ENCODE data around the gene PITPNC1. TPM values are rescaled to one million over a fixed set of nuclear protein-coding genes. Genes with fewer than 3 reads are reported as not detected.

Gene PITPNC1
- total RNA-seq, 1 experiment from 2014 or later, result 23.1 TPM

DNA sequence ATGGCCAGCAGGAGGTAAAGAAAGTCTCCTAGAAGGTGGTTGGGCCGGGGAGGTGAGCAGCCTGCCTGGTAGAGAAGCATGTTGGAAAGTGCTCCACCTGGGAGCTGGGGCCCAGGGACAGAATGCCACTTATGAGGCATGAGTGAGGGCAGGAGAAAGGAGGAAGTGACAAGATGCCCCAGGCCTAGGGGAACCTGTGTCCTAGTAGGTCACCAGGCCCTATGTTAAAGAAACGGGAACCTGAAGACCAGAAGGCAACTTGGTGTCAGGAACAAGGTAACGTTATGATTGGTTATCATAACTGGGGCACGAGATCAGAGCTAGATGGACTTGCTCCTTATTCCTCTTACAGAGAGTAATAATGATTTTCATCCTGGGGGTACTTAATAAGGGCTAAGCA is 34.3 kb downstream of the PITPNC1 start:
- no TSS peak for BruUV-seq (replicated peaks)
- Histone ChIP-seq H3K9ac (ENCODE audit: low read length) (no peak overlapping the region), H3K27me3 (ENCODE audit: low read length) (no peaks in the 10 kb centered on the region), H3F3A (ENCODE audit: low read length, unreplicated experiment) (no peaks in the 10 kb centered on the region), H3K4me3 (ENCODE audit: low read length) (no peak overlapping the region), H3K9me3 (ENCODE audit: low read length) (no peaks in the 10 kb centered on the region), H4K20me1 (ENCODE audit: low read length) (no peaks in the 10 kb centered on the region), H3K36me3 (ENCODE audit: low read depth, low read length) (no peaks in the 10 kb centered on the region), H3K9me2 (replicated peaks; ENCODE audit: low read length) (no peaks in the 10 kb centered on the region), H2AFZ (ENCODE audit: low read length) (no peak overlapping the region), H3K79me2 (ENCODE audit: low read length) (no peaks in the 10 kb centered on the region), H3K27ac (ENCODE audit: low read length) (no peak overlapping the region), H3K4me1 (ENCODE audit: insufficient read depth, low read length) (peaks cover 5% of the 10 kb centered on the region; the same call in 1 of the 2 replicates), H3K4me2 (ENCODE audit: low read length) (no peak overlapping the region)
- TF ChIP-seq EZH2phosphoT487 (IDR thresholded peaks at IDR 0.05; ENCODE audit: borderline replicate concordance, low read length), result no peak
- no peak for TF ChIP-seq EZH2 (IDR thresholded peaks at IDR 0.05; ENCODE audit: low read length, unreplicated experiment)
- TF ChIP-seq CTCF (conservative IDR thresholded peaks at IDR 0.05; ENCODE audit: low read depth, low read length), result no peak
- DNase-seq (no peak), ATAC-seq (no peak)
- ChIA-PET POLR2A (ENCODE audit: unreplicated experiment) (no interaction called here), CTCF (no interaction called here)
- intact Hi-C loops (cut with micrococcal nuclease), result no loop called here

DNA sequence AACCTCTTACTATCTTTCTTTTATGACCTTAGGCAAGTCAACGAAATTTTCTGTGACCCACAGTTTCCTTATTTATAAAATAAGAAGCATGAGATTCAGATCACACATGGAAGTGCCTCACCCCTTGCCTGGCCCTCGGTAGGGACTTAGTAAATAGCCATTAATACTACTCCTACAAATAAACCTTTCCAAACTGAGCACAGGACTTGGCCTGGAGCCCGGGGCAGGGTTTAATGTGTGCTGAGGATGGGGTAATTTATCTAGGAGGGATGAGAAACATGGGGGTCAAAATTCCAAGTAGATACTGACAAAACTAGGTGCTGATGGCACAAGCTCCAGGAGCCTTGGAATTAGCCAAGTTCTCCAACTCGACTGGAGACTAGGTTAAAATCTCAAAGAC is 35.0 kb downstream of the PITPNC1 start:
- ChIA-PET CTCF (no interaction called here), POLR2A (ENCODE audit: unreplicated experiment) (interaction anchor here (0.6 kb wide), 1 partner anchor 47 kb away, joined by 4 read pairs; no protein-coding TSS in a partner anchor)
- Histone ChIP-seq H3K27ac (ENCODE audit: low read length) (no peak overlapping the region), H3K79me2 (ENCODE audit: low read length) (no peaks in the 10 kb centered on the region), H3K36me3 (ENCODE audit: low read depth, low read length) (no peaks in the 10 kb centered on the region), H4K20me1 (ENCODE audit: low read length) (no peaks in the 10 kb centered on the region), H3K9ac (ENCODE audit: low read length) (no peak overlapping the region), H3F3A (ENCODE audit: low read length, unreplicated experiment) (no peaks in the 10 kb centered on the region), H3K9me3 (ENCODE audit: low read length) (no peaks in the 10 kb centered on the region), H3K9me2 (replicated peaks; ENCODE audit: low read length) (no peaks in the 10 kb centered on the region), H3K4me2 (ENCODE audit: low read length) (no peak overlapping the region), H3K27me3 (ENCODE audit: low read length) (no peaks in the 10 kb centered on the region), H3K4me3 (ENCODE audit: low read length) (no peak overlapping the region), H2AFZ (ENCODE audit: low read length) (no peak overlapping the region), H3K4me1 (ENCODE audit: insufficient read depth, low read length) (peaks cover 5% of the 10 kb centered on the region; the same call in 1 of the 2 replicates)
- TF ChIP-seq EZH2phosphoT487 (IDR thresholded peaks at IDR 0.05; ENCODE audit: borderline replicate concordance, low read length) (no peak), EZH2 (IDR thresholded peaks at IDR 0.05; ENCODE audit: low read length, unreplicated experiment) (no peak), CTCF (conservative IDR thresholded peaks at IDR 0.05; ENCODE audit: low read depth, low read length) (no peak)
- ATAC-seq, result no peak; the same call in 1 of the 2 replicates
- intact Hi-C loops (cut with micrococcal nuclease), result no loop called here
- DNase-seq, result no peak
- BruUV-seq (replicated peaks), result no TSS peak

- H3K4me3 ChIP-seq (ENCODE audit: low read length), result no peak overlapping the region
- no peak overlapping the region for H3K9ac ChIP-seq (ENCODE audit: low read length)
- no peaks in the 10 kb centered on the region for H3F3A ChIP-seq (ENCODE audit: low read length, unreplicated experiment)
- H3K27ac ChIP-seq (ENCODE audit: low read length), result no peak overlapping the region
- H4K20me1 ChIP-seq (ENCODE audit: low read length), result no peaks in the 10 kb centered on the region
- no peaks in the 10 kb centered on the region for H3K9me3 ChIP-seq (ENCODE audit: low read length)
- BruUV-seq (replicated peaks), result no TSS peak
- no peaks in the 10 kb centered on the region for H3K9me2 ChIP-seq (replicated peaks; ENCODE audit: low read length)
- H3K4me2 ChIP-seq (ENCODE audit: low read length), result no peak overlapping the region
- intact Hi-C loops (cut with micrococcal nuclease), result no loop called here
- no peak for DNase-seq
- no peaks in the 10 kb centered on the region for H3K36me3 ChIP-seq (ENCODE audit: low read depth, low read length)
- no peak overlapping the region for H2AFZ ChIP-seq (ENCODE audit: low read length)
- H3K27me3 ChIP-seq (ENCODE audit: low read length), result no peaks in the 10 kb centered on the region
- H3K4me1 ChIP-seq (ENCODE audit: insufficient read depth, low read length), result peaks cover 3% of the 10 kb centered on the region; the same call in 1 of the 2 replicates
- ATAC-seq, result no peak
- ChIA-PET CTCF (no interaction called here), POLR2A (ENCODE audit: unreplicated experiment) (no interaction called here)
- H3K79me2 ChIP-seq (ENCODE audit: low read length), result no peaks in the 10 kb centered on the region
- TF ChIP-seq EZH2phosphoT487 (IDR thresholded peaks at IDR 0.05; ENCODE audit: borderline replicate concordance, low read length) (no peak), EZH2 (IDR thresholded peaks at IDR 0.05; ENCODE audit: low read length, unreplicated experiment) (no peak), CTCF (conservative IDR thresholded peaks at IDR 0.05; ENCODE audit: low read depth, low read length) (no peak)
Measured at GRCh38 chr17:67412941-67413340, 35.9 kb downstream of the PITPNC1 start.

Data from PC-3 (cell line).